Uterus (tissue), 2 donors: Measurements from ENCODE around the gene COL8A1.

ENCODE experiments used
- CTCF ChIP-seq, 4 experiments: fragments of 200-600 bp in 2 of 4; fragments of 450-650 bp in 2 of 4; sonication (generic) in 2 of 4; IDR thresholded peaks; one replicate each; pipeline ENCODE4 v1.5.1; 2016 to 2019; ENCODE audit warnings: antibody characterized with exemption in 4 of 4, mild to moderate bottlenecking in 2 of 4, moderate library complexity in 1 of 4
- POLR2A ChIP-seq, 2 donors: fragments of 450-650 bp; IDR thresholded peaks; one replicate each; pipeline ENCODE4 v1.6.1; 2016; ENCODE audit warnings: antibody characterized with exemption in 2 of 2, mild to moderate bottlenecking in 1 of 2, moderate library complexity in 1 of 2

DNA sequence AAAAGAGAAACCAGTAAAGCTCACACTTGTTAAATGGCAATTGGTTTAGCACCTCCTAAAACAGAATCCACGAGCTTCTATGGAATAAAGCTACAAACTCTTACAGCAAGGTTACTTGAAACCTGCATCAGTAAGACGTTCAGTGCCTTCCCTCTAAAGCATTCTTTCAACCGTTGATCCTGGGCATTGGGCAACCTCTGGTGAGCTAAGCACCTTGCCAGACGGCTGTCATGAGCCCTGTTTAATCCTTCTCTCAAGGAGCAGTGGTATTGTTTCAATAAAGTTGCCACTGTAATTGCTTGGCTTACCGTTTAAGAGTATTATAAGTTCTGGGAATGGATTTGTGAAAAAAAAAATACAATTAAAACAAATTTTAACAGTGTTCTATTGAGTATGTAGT, 75.0 kb downstream of the COL8A1 start:
- no peak for TF ChIP-seq CTCF (IDR thresholded peaks at IDR 0.05)
- no peak for TF ChIP-seq POLR2A (IDR thresholded peaks at IDR 0.05)
